Measurements from ENCODE around the gene ACTG2.
A peak's percentile ranks its signal among the peaks of the same experiment; 100 is the strongest.
"Not testable (repeated sequence)": the region's sequence is repeated elsewhere in the genome, so short reads cannot be mapped to it uniquely, and the experiment has no call there.

Gene ACTG2

DNA sequence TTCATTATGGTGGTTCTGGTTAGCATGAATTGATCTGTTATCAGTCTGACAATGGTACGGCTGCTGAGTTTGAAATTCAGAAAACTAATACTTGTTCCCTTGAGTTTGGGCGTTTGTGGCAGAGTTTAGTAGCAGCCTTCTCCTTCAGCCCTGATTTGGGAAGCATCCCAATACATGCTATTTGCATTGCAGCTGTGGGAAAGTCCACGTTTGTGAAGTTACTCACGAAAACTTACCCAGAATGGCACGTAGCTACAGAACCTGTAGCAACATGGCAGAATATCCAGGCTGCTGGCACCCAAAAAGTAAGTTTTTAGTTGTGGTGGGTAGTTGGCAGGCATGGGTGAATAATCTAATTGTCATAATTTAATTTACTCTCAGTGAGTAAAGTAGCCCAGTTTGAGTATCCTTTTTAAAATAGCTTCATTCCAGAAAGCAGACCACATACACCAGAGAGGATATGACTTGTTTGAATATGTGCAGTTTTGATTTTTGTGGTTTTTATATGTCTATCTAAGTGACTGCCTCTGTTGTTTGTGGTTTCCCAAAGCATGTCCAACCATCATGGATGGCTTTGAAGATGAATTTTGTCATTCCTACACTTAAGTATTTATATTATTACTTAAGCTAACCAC is 46.0 kb downstream of the ACTG2 start:
- no peak for DNase-seq

DNA sequence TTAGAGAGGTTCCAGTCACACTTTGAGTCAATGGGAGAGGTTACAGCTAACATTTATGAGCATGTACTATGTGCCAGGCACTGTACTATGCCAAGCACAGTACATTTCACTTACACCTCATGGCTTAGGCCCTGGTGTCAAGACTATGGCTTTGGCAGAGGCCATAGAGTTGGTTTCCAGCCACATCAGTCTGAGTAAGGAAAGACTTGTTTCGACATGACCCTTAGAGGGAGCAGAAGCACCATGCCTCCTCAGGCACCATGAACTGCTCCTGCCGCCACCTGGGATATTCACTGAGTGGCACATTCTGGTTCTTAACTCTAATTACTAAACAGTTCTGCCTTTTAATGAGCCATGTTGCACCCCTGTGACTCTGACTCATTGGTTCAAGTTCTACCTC is 46.6 kb downstream of the ACTG2 start:
- DNase-seq = peak; percentile 13

DNA sequence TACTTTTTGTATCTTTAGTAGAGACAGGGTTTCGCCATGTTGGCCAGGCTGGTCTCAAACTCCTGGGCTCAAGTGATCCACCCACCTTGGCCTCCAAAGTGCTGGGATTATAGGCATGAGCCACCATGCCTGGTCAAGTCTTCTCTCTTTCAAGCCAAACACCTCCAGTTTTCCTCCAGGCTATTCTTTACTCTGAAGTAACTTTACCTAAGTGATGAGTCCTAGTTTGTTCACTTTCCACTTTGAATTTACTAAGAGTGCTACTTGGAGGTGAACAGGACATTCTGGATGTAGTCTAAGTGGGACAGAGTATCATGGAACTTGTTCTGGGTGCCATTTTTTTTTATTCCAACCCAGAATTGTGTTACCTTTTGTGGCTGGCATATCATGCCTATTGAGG is 47.3 kb downstream of the ACTG2 start:
- not testable (repeated sequence) for DNase-seq

DNA sequence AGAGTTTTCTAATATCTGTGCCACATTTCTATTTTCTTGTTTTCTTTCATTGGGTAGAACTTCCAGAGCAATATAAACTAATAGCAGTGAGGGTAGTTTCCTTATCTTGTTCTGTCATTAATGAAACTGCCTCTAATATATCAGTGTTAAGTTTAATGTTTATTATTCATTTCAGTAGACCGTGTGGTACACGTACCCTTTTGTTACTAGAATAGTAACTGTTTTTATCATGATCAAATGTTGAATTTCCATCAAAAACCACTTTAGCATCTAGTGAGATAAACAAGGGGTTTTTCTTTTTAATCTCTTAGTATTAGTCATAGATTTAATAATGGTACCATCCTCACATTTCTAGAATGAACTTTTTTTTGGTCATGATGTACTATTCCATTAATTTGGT is 49.9 kb downstream of the ACTG2 start:
- no peak for DNase-seq

DNA sequence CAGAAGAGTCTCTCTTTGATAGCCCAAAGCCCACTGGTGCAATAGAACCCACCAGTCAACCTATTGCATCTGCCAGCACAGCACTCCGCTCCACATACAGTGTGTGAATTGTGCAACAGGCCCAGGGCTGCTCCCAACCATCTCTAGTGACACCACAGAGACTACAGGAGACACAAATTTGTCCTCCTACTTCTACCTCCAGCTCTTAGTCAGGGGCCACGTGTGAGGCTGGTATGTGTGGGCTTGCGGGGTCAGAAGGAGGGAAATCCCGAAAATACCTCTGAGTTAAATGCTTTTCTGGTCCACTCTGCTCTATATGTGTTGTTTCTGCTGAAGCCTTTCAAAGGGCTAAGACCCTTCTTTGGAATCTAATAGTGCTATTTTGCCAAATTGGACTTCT is 51.9 kb downstream of the ACTG2 start:
- DNase-seq = no peak

DNA sequence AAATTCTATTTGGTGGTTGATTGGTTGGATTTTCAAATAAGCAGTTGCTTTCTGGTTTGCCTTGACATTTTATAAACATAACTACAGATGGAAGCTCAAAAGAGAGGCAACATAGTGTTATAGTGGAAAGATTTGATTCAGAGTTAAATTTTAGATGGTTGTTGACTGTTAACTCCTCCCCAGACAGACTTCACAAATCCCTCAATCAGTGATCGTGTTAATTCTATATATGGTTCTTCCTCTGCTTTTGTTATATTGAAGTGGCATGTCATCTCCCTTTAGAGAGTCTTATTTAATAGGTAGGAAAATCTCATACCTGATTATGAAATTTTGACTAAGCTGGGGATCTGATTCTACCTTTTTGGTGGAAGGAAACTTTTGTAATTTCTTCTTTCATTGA is 53.4 kb downstream of the ACTG2 start:
- no peak for DNase-seq

DNA sequence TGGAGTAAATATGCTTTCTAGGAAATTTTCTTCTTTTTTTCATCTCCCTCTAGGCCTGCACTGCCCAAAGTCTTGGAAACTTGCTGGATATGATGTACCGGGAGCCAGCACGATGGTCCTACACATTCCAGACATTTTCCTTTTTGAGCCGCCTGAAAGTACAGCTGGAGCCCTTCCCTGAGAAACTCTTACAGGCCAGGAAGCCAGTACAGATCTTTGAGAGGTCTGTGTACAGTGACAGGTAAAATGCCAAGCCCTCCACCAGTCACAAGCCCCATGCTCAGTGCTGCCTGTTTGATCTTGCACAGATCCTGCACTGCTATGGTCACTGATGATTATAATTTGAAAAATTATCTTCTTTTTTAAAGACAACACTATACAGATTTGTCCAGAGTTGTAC is 53.9 kb downstream of the ACTG2 start:
- no peak for DNase-seq

DNA sequence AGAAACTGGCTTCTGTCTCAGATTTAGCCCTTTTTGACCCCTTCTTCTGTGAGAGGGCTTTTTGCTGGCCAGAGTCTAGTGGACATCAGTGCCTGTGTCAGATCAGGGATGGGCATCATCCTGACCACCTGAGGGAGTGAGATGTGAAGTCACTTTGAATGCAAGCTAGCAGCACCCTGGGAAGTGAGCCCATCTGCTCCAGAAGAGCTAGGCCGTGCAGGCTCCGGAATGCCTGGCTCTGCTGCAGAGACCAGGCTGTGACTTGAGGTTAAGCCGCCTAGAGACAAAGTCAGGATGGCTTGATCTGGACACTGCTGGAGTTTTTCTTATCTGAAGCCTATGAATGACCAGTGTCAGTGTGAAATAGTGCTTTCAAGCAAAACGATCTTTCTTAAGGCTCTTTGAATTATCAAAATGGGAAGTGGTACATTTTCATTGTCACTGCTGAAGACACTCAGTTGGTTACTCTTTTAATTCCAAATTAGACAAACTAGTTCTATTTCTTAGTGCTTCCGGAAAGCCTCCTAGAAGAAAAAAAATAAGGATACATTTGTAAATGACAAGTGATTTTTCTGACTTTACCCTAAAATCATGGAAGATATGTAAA is 54.7 kb downstream of the ACTG2 start:
- DNase-seq = no peak

DNA sequence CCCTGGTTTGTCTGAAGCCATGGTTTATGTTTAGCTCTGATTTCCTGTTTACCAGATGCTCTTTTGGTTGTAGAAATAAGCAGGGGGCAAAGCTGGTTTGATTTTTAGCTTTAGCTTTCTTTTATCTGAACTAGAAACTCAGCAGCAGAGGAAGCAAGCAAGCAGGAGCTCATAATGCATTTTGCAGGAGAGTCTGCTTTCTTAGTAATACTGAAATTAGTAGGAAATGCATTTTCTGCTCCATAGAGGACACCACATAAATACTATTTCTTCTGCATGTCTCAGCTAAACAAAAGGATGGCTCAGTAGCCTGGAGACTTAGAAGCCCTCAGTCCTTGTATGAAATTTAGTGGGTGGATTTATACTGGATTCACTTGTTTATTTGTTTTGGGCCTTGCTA is 57.0 kb downstream of the ACTG2 start:
- DNase-seq = no peak

DNA sequence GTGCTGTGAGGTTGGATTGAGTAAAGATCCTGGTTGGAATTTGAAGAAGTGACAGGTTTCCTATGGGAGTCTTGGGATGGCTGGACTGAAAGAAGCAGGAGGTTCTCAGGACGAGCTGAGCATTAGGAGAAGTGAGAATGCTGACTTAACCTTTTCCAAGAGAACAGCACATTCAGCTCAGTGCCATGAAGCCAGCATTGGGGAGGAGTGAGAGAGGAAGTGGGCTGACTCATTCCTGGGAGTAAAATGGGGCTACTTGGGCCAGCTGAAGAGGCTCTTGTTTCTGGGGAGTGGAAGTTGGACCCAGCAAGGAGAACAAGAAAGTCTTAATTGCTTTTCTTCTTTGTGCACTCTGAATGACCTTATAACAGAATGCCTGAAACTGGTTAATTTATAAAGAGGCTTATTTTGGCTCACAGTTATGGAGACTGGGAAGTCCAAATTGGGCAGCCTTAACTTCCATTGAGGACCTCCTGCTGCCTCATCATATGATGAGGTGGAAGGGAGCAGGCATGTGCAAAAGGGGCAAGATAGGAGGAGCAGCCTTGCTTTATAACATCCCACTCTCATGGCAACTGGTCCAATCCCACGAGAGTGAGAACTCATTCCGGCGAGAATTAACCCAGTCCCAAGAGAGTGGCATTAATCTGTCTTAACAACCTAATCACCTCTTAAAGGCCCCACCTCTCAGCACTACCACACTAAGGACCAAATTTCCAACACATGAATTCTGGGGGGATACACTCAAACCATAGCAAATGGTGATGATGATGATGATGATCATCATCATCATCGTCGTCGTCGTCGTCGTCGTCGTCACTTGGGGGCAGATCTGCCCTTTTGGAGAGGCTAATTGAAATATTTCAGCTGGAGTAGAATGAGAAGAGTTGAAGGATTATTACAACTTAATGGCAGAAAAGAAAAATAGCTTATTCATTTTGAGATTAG is 60.0 kb downstream of the ACTG2 start:
- DNase-seq = no peak

DNA sequence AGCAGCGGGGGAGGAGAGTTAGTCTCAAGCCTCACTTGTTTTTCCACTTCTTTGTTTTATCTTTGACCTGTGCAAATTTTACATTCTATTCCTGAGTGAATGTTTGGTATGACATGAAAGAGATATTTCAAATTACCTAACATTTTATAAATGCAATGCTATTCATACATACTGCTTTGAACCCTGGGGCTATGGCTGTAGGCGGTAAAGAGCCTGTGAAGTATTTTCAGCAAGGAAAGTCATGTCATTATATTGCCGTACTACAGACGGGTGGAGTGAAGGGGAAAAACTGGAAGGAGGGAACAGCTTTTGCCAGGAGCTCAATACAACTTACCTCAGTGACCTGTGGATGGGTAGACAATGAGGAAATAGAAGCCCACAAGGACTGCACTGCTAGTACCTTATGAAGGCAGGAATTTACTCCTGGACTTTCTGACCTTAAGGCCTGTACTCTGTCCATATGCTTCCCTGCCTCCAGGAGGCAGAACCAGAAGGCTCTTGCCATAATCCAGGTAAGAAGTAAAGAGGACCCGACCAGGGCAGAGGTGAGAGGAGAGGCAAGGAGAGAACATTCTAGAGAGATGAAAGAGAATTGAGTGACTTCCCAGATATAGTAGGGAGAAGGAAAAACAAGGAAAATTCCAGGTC is 63.5 kb downstream of the ACTG2 start:
- DNase-seq = no peak

DNA sequence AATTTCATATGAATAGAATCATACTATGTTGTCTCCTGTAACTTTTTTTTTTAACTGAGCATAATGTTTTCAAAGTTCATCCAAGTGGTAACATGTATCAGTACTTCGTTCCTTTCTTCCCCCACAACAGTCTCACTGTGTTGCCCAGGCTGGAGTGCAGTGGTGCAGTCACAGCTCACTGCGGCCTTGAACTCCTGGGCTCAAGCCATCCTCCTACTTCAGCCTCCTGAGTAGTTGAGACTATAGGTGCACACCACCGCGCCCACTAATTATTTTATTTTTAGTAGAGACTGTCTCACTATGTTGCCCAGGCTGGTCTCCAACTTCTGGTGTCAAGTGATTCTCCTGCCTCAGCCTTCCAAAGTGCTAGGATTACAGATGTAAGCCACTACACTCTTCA is 68.5 kb downstream of the ACTG2 start:
- no peak for DNase-seq

DNA sequence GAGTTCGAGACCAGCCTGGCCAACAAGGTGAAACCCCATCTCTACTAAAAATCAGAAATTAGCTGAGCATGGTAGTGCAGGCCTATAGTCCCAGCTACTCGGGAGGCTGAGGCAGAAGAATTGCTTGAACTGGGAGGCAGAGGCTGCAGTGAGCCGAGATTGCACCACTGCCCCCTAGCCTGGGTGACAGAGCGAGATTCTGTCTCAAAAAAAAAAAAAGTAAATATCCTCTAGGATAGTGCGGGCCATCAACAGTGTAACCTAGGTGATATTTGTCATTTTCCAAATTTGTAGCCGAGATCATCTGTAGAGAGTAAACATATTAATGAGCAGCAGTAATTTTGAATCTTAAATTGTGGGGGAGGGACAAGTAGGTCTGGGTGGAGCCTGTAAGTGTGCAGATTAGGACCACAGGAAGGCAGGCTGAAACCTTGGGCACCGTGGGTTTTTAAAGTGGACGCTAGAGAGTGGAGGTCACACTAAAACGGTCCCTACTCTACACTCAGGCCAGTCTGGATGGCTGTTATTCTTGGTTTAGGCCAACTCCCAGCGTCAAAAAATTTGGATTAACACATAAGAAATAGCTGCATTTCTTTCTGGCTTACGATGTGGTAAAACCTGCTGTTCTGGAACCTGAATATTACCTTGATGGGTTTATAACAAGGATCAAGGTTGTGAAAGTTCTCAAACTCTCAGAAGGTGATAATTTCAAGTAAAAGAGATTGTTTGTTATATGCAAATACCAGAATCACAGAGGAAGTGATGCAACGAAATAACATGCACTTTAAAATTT is 69.2 kb downstream of the ACTG2 start:
- DNase-seq = no peak

DNA sequence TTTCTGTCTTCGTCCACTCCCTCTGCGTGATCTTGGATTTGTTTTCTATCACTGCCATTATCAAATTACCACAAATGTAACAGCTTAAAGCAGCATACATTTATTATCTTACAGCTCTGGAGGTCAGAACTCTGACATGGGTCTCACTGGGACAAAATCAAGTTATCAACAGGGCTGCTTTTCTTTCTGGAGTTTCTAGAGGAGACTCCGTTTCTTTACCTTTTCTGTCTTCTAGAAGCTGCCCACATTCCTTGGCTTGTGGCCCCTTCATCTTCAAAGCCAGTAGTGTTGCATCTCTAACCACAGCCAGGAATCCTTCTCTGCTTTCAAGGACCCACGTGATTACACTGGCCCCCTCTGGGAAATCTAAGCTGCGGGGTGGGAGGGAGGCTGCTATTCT is 70.0 kb downstream of the ACTG2 start:
- DNase-seq = no peak

DNA sequence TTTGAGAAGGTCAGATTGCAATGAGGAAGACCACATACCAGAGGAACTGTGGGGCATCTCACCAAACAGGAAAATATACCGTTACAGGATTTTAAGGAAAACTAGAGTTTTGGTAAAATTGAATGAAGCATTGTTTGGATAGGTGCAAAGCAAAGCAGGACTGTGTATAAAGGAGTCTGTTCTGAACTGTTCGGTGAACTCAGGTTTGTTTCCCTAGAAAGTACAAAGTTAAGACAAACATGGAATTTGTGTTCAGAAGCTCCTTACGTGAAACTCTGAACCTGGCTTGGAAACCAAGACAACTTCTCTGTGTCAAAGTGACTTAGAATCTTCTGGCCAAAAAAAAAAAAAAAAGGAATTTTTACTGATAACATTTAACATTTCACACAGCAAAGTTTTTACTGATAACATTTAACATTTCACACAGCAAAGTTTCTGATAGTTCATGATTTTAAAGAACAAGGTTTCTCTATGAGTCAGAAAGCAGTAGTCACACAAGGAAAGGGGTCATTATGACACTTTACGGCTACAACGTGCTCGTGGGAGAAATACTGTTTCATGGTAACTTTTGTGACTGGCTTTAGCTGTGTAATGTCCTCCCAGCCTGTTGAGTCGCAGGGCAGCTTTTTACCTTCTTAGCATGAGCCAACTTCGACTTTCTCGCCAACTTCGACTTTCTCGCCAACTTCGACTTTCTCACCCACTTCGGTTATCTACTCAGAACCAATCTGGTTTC is 70.7 kb downstream of the ACTG2 start:
- DNase-seq = no peak

DNA sequence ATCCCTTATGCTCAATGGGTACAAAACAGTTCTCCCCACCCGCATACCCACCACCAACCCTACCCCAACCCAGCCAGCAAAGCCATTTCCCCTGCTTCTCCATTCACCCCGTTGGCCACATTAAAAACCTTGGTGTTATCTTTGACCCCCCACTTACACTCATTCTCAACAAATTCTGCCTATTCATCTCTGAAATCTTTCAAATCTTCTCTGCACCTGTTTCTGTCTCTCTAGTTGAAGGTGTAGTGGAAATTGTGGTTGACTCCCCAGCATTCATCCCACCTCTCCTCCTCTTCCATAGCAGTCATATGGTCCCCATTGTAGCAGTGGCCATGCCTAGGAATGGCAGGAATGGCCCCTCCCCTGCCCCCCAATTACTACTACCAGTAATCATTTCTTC is 71.4 kb downstream of the ACTG2 start:
- no peak for DNase-seq

DNA sequence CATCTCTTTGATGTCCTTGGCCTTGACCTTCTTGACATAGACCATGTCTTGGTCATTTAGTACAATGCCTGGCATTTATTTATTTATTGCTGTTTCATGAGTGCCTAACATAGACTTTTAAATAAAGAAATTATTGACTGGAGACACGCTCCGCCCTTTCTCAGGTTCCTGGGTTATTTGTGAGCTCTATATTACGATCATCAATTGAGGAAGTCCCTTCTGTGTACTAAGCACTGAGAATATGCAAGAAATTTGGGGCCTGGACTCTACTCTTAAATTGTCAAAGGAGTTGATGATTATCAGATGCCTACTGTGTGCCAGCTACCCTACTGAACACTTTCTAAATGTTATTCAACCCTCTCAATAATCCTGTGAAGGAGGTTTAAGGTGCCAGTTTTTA is 72.2 kb downstream of the ACTG2 start:
- no peak for DNase-seq

DNA sequence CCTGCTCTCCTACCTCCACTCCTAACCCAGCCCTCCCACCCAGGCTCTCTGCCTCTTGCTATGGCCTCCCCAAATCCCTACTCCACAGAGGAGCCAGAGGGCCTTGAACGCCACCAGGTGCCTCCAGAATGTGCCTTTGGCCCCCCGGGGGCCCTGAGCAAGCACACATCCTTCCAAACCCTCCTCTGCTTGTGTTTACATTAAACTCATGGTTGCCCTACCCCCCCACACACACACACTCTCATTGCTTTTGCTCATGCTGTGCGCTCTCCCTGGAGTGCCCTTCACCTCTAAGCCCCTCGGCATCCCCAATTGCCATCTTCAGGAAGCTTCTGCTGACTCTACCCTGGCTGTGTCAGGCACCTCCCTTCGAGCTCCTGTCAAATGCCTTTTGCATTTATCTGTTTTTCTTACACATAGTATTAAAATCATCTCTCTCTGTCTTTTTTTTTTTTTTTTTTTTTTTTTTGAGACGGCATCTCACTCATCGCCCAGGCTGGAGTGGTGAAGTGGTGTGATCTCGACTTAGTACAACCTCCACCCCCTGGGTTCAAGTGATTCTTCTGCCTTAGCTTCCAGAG is 75.6 kb downstream of the ACTG2 start:
- DNase-seq = no peak

DNA sequence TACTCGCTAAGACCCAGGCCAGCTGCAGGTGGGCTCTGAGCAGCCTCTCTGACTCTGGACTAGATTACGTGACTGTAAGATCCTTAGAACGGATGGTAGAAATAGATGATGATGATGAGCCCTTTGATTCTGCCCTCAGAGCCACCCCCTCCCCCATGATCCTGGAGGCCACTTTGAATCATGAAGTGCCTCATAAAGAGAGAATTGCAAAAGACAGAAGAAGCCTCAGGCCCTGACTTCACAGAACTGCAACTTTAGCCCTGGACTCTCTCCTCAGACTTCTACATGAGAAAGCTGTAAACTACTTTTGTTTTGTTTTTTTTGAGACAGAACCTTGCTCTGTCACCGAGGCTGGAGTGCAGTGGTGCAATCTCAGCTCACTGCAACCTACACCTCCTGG is 76.5 kb downstream of the ACTG2 start:
- no peak for DNase-seq

All from activated CD4-positive, alpha-beta T cell treated with anti-CD3 and anti-CD28 coated beads for 1 hour (primary cell).